Loucy (cell line): ENCODE measurements around the gene PPIL1.

Experiments
- H2AFZ ChIP-seq: fragments of 200-600 bp; sonication (generic); 2 replicates; pipeline ENCODE4 v1.6.0; 2016; ENCODE audit warnings: antibody characterized with exemption, mild to moderate bottlenecking, low read length, moderate library complexity
- H3F3A ChIP-seq: fragments of 200-600 bp; 2 replicates; pipeline ENCODE4 v1.6.0; 2016; ENCODE audit warnings: antibody characterized with exemption, low read depth, mild to moderate bottlenecking
- H3K27me3 ChIP-seq: fragments of 200-600 bp; sonication (generic); 2 replicates; pipeline ENCODE4 v1.6.1; 2014; ENCODE audit warnings: low read length, mild to moderate bottlenecking; ENCODE audit not compliant: insufficient read depth, poor library complexity, severe bottlenecking
- H3K36me3 ChIP-seq: fragments of 200-600 bp; sonication (generic); 2 replicates; pipeline ENCODE4 v1.6.1; 2016; ENCODE audit warnings: low read length; ENCODE audit not compliant: insufficient read depth
- H3K4me1 ChIP-seq: fragments of 200-600 bp; sonication (generic); 2 replicates; pipeline ENCODE4 v1.5.1; 2014; ENCODE audit warnings: low read length, mild to moderate bottlenecking; ENCODE audit not compliant: insufficient read depth, poor library complexity, severe bottlenecking
- H3K4me2 ChIP-seq: fragments of 200-600 bp; sonication (generic); 2 replicates; pipeline ENCODE4 v1.6.0; 2014; ENCODE audit warnings: antibody characterized with exemption, low read length, low read depth, mild to moderate bottlenecking; ENCODE audit not compliant: poor library complexity, severe bottlenecking
- H3K4me3 ChIP-seq: fragments of 200-600 bp; sonication (generic); 2 replicates; pipeline ENCODE4 v1.5.1; 2014; ENCODE audit warnings: low read length, mild to moderate bottlenecking, mixed read lengths; ENCODE audit not compliant: poor library complexity, severe bottlenecking
- H3K79me2 ChIP-seq: fragments of 200-600 bp; sonication (generic); 2 replicates; pipeline ENCODE4 v1.6.1; 2014; ENCODE audit warnings: low read length; ENCODE audit not compliant: insufficient read depth
- H3K9ac ChIP-seq: fragments of 200-600 bp; sonication (generic); 2 replicates; pipeline ENCODE4 v1.6.0; 2014; ENCODE audit warnings: mild to moderate bottlenecking, low read depth, low read length, moderate library complexity; ENCODE audit not compliant: poor library complexity, severe bottlenecking
- H3K9me2 ChIP-seq: fragments of 200-600 bp; sonication (generic); replicated peaks from 2 replicates; pipeline ENCODE4 v1.6.1; 2016; ENCODE audit warnings: low read depth, low read length, mixed read lengths
- H3K9me3 ChIP-seq: fragments of 200-600 bp; sonication (generic); 2 replicates; pipeline ENCODE4 v1.6.1; 2014; ENCODE audit warnings: mild to moderate bottlenecking, antibody characterized with exemption, low read length, low read depth; ENCODE audit not compliant: insufficient read depth
- H4K20me1 ChIP-seq: fragments of 200-600 bp; sonication (generic); 2 replicates; pipeline ENCODE4 v1.6.0; 2014; ENCODE audit warnings: antibody characterized with exemption, low read length, mild to moderate bottlenecking; ENCODE audit not compliant: insufficient read depth, poor library complexity, severe bottlenecking
- CTCF ChIP-seq: fragments of 200-600 bp; sonication (generic); conservative IDR thresholded peaks from 2 replicates; pipeline ENCODE4 v1.5.1; 2014; ENCODE audit warnings: mild to moderate bottlenecking, antibody characterized with exemption, low read length
- EZH2phosphoT487 ChIP-seq: fragments of 200-600 bp; IDR thresholded peaks from 2 replicates; pipeline ENCODE4 v1.6.1; 2018; ENCODE audit warnings: antibody characterized with exemption, mild to moderate bottlenecking, moderate library complexity, borderline replicate concordance

Gene PPIL1

GRCh38 chr6:36820700-36821580 is 53.7 kb downstream of the PPIL1 start:
- Histone ChIP-seq H3F3A (no peaks in the 10 kb centered on the region), H3K79me2 (no peaks in the 10 kb centered on the region), H3K4me1 (no peaks in the 10 kb centered on the region), H3K4me3 (no peak overlapping the region), H3K9me3 (no peaks in the 10 kb centered on the region), H3K27me3 (no peaks in the 10 kb centered on the region), H3K4me2 (no peak overlapping the region), H4K20me1 (no peaks in the 10 kb centered on the region), H3K9ac (no peak overlapping the region), H3K9me2 (no peaks in the 10 kb centered on the region), H3K36me3 (no peaks in the 10 kb centered on the region), H2AFZ (no peak overlapping the region)
- no peak for TF ChIP-seq EZH2phosphoT487
- no peak for TF ChIP-seq CTCF

GRCh38 chr6:36818756-36819155 is 55.8 kb downstream of the PPIL1 start:
- Histone ChIP-seq H3K9me2 (no peaks in the 10 kb centered on the region), H3K27me3 (no peaks in the 10 kb centered on the region), H2AFZ (no peak overlapping the region), H3K4me3 (no peak overlapping the region), H3K4me2 (no peak overlapping the region), H3K79me2 (no peaks in the 10 kb centered on the region), H3K4me1 (no peaks in the 10 kb centered on the region), H4K20me1 (no peaks in the 10 kb centered on the region), H3K9me3 (no peaks in the 10 kb centered on the region), H3K9ac (no peak overlapping the region), H3K36me3 (no peaks in the 10 kb centered on the region), H3F3A (no peaks in the 10 kb centered on the region)
- no peak for TF ChIP-seq EZH2phosphoT487
- TF ChIP-seq CTCF, result no peak

- Histone ChIP-seq H3K9me2 (no peaks in the 10 kb centered on the region), H3K27me3 (no peaks in the 10 kb centered on the region), H3K4me3 (no peak overlapping the region), H3K36me3 (no peaks in the 10 kb centered on the region), H4K20me1 (no peaks in the 10 kb centered on the region), H3K9ac (no peak overlapping the region), H2AFZ (no peak overlapping the region), H3K4me2 (no peak overlapping the region), H3K9me3 (no peaks in the 10 kb centered on the region), H3K4me1 (no peaks in the 10 kb centered on the region), H3K79me2 (no peaks in the 10 kb centered on the region), H3F3A (no peaks in the 10 kb centered on the region)
- no peak for TF ChIP-seq EZH2phosphoT487
- no peak for TF ChIP-seq CTCF
Observed at GRCh38 chr6:36817847-36818246, 56.8 kb downstream of the PPIL1 start.
